ENCODE results near the gene PAX5.
A peak's percentile ranks its signal among the peaks of the same experiment; 100 is the strongest.

Gene PAX5

DNA sequence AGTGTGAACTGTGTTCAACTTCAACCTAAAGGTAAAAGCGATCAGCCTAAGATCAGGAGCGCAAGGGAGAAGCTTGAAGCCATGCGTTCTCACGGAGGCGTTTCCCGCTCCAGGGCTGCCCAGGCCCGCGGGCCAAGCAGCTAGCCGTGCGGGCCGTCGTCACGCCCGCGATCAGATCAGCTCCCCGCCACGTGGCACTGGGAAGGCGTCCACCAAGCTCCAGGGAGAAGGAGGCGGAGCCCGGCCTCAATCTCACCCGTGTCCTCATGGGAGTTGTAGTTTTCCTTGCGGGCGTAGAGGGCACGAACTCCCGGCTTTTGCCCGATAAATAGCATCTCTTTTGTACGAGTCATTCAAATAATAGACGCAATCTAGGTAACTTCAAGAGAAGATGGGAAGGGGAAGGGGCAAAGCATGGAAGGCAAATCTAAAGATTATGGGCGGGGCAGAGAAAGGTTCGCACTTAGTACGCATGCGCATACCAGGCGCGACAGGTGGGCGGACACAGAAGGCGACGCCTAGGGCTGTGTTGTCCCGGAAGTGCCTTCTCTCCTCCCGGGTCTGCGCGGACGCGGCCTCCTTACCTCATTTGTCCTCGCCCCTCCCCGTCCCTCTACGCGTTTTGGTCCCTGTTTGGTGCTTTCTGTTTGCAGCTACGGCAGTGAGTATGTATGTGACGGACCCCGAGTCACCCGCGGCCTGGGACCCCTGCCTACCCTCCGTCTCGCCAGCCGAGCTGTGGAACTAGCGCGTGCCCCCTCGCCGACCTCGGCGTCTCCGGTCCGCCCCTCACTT lies 45.5 kb upstream of the PAX5 start (continued):
- no peak for TF ChIP-seq ZNF549 (tag by site-specific recombination; IDR thresholded peaks at IDR 0.05)
- TF ChIP-seq ZNF600 (tag by site-specific recombination; IDR thresholded peaks at IDR 0.05): peak; percentile 66
- peak; percentile 31; the same call in 1 of the 2 replicates for TF ChIP-seq YY1 (tag by site-specific recombination; IDR thresholded peaks at IDR 0.05)
- TF ChIP-seq HOXA7 (CRISPR knock-in tag; IDR thresholded peaks at IDR 0.05; ENCODE audit: borderline replicate concordance): 0 out of 2 replicates have a peak, but pooled peaks have one; percentile 18
- no peak for TF ChIP-seq ZNF16 (tag by site-specific recombination; IDR thresholded peaks at IDR 0.05; ENCODE audit: low read depth)
- TF ChIP-seq ZNF140 (tag by site-specific recombination; IDR thresholded peaks at IDR 0.05): no peak
- no peak; the same call in 1 of the 2 replicates for TF ChIP-seq ZNF2 (tag by site-specific recombination; IDR thresholded peaks at IDR 0.05)
- TF ChIP-seq KLF16 (tag by site-specific recombination; IDR thresholded peaks at IDR 0.05): peak; percentile 33; the same call in 1 of the 2 replicates
- no peak for TF ChIP-seq ZBTB7A (tag by site-specific recombination; IDR thresholded peaks at IDR 0.05; ENCODE audit: low read depth)
- TF ChIP-seq ZNF777 (tag by site-specific recombination; IDR thresholded peaks at IDR 0.05; ENCODE audit: borderline replicate concordance): peak; percentile 58; the same call in 1 of the 2 replicates
- TF ChIP-seq ZNF530 (tag by site-specific recombination; IDR thresholded peaks at IDR 0.05; ENCODE audit: low read depth): no peak
- peak; percentile 44; the same call in 1 of the 2 replicates for TF ChIP-seq ZNF133 (tag by site-specific recombination; IDR thresholded peaks at IDR 0.05)
- peak; percentile 99 for TF ChIP-seq ZNF335 (tag by site-specific recombination; conservative IDR thresholded peaks at IDR 0.05)
- TF ChIP-seq ZSCAN5A (tag by site-specific recombination; IDR thresholded peaks at IDR 0.05): 0 out of 2 replicates have a peak, but pooled peaks have one; percentile 24
- TF ChIP-seq ZNF654 (tag by site-specific recombination; IDR thresholded peaks at IDR 0.05; ENCODE audit: low read depth): no peak
- TF ChIP-seq ZNF548 (tag by site-specific recombination; IDR thresholded peaks at IDR 0.05): no peak
- no peak for TF ChIP-seq ZNF311 (tag by site-specific recombination; IDR thresholded peaks at IDR 0.05; ENCODE audit: borderline replicate concordance)
- peak; percentile 69 for TF ChIP-seq KLF8 (tag by site-specific recombination; IDR thresholded peaks at IDR 0.05)
- TF ChIP-seq KLF10 (tag by site-specific recombination; IDR thresholded peaks at IDR 0.05): peak; percentile 15; the same call in 1 of the 2 replicates
- TF ChIP-seq, protein P1, sequence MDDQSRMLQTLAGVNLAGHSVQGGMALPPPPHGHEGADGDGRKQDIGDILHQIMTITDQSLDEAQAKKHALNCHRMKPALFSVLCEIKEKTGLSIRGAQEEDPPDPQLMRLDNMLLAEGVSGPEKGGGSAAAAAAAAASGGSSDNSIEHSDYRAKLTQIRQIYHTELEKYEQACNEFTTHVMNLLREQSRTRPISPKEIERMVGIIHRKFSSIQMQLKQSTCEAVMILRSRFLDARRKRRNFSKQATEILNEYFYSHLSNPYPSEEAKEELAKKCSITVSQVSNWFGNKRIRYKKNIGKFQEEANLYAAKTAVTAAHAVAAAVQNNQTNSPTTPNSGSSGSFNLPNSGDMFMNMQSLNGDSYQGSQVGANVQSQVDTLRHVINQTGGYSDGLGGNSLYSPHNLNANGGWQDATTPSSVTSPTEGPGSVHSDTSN (CRISPR knock-in tag; IDR thresholded peaks at IDR 0.05): peak; percentile 92
- TF ChIP-seq ZNF239 (tag by site-specific recombination; IDR thresholded peaks at IDR 0.05): no peak
- peak; percentile 89 for TF ChIP-seq SCRT1 (tag by site-specific recombination; IDR thresholded peaks at IDR 0.05; ENCODE audit: borderline replicate concordance)
- TF ChIP-seq, protein P2, sequence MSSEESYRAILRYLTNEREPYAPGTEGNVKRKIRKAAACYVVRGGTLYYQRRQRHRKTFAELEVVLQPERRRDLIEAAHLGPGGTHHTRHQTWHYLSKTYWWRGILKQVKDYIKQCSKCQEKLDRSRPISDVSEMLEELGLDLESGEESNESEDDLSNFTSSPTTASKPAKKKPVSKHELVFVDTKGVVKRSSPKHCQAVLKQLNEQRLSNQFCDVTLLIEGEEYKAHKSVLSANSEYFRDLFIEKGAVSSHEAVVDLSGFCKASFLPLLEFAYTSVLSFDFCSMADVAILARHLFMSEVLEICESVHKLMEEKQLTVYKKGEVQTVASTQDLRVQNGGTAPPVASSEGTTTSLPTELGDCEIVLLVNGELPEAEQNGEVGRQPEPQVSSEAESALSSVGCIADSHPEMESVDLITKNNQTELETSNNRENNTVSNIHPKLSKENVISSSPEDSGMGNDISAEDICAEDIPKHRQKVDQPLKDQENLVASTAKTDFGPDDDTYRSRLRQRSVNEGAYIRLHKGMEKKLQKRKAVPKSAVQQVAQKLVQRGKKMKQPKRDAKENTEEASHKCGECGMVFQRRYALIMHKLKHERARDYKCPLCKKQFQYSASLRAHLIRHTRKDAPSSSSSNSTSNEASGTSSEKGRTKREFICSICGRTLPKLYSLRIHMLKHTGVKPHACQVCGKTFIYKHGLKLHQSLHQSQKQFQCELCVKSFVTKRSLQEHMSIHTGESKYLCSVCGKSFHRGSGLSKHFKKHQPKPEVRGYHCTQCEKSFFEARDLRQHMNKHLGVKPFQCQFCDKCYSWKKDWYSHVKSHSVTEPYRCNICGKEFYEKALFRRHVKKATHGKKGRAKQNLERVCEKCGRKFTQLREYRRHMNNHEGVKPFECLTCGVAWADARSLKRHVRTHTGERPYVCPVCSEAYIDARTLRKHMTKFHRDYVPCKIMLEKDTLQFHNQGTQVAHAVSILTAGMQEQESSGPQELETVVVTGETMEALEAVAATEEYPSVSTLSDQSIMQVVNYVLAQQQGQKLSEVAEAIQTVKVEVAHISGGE (tag by site-specific recombination; conservative IDR thresholded peaks at IDR 0.05; ENCODE audit: low read depth): peak; percentile 80
- TF ChIP-seq ZNF24 (tag by site-specific recombination; IDR thresholded peaks at IDR 0.05): no peak
- peak; percentile 24; the same call in 1 of the 2 replicates for TF ChIP-seq ZNF324 (tag by site-specific recombination; IDR thresholded peaks at IDR 0.05)
- TF ChIP-seq, protein P3, sequence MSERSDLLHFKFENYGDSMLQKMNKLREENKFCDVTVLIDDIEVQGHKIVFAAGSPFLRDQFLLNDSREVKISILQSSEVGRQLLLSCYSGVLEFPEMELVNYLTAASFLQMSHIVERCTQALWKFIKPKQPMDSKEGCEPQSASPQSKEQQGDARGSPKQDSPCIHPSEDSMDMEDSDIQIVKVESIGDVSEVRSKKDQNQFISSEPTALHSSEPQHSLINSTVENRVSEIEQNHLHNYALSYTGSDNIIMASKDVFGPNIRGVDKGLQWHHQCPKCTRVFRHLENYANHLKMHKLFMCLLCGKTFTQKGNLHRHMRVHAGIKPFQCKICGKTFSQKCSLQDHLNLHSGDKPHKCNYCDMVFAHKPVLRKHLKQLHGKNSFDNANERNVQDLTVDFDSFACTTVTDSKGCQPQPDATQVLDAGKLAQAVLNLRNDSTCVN (tag by site-specific recombination; optimal IDR thresholded peaks at IDR 0.05): peak; percentile 88
- TF ChIP-seq REPIN1 (tag by site-specific recombination; IDR thresholded peaks at IDR 0.05; ENCODE audit: low read depth): no peak
- TF ChIP-seq, protein P4, sequence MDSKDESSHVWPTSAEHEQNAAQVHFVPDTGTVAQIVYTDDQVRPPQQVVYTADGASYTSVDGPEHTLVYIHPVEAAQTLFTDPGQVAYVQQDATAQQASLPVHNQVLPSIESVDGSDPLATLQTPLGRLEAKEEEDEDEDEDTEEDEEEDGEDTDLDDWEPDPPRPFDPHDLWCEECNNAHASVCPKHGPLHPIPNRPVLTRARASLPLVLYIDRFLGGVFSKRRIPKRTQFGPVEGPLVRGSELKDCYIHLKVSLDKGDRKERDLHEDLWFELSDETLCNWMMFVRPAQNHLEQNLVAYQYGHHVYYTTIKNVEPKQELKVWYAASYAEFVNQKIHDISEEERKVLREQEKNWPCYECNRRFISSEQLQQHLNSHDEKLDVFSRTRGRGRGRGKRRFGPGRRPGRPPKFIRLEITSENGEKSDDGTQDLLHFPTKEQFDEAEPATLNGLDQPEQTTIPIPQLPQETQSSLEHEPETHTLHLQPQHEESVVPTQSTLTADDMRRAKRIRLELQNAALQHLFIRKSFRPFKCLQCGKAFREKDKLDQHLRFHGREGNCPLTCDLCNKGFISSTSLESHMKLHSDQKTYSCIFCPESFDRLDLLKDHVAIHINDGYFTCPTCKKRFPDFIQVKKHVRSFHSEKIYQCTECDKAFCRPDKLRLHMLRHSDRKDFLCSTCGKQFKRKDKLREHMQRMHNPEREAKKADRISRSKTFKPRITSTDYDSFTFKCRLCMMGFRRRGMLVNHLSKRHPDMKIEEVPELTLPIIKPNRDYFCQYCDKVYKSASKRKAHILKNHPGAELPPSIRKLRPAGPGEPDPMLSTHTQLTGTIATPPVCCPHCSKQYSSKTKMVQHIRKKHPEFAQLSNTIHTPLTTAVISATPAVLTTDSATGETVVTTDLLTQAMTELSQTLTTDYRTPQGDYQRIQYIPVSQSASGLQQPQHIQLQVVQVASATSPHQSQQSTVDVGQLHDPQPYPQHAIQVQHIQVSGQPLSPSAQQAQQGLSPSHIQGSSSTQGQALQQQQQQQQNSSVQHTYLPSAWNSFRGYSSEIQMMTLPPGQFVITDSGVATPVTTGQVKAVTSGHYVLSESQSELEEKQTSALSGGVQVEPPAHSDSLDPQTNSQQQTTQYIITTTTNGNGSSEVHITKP (tag by site-specific recombination; IDR thresholded peaks at IDR 0.05): peak; percentile 24; the same call in 1 of the 2 replicates
- TF ChIP-seq OVOL3 (tag by site-specific recombination; IDR thresholded peaks at IDR 0.05): no peak

All from HEK293 (cell line).